Neutrophil (primary cell): ENCODE data around the gene FAT4.

ENCODE experiments used
- H3K27ac ChIP-seq: fragments of 200-600 bp; sonication (generic); 2 replicates; pipeline ENCODE4 v1.5.1; 2016; ENCODE audit warnings: mild to moderate bottlenecking, moderate library complexity
- H3K27me3 ChIP-seq: fragments of 200-600 bp; sonication (generic); 2 replicates; pipeline ENCODE4 v1.6.0; 2016; ENCODE audit warnings: mild to moderate bottlenecking
- H3K36me3 ChIP-seq: fragments of 200-600 bp; sonication (generic); 2 replicates; pipeline ENCODE4 v1.5.1; 2017
- H3K4me1 ChIP-seq, 2 experiments: fragments of 200-600 bp in 1 of 2; sonication (generic) in 1 of 2; 1 replicate in 1 of 2; 2 replicates in 1 of 2; pipeline versions ENCODE4 v1.5.1 to v1.6.1; 2013 to 2016; ENCODE audit warnings: low read depth in 1 of 2, low read length in 1 of 2, mild to moderate bottlenecking in 1 of 2, moderate library complexity in 1 of 2; ENCODE audit not compliant: control insufficient read depth in 1 of 2, insufficient read depth in 1 of 2
- H3K4me3 ChIP-seq, 2 experiments: fragments of 200-600 bp in 1 of 2; sonication (generic) in 1 of 2; 1 replicate in 1 of 2; 2 replicates in 1 of 2; pipeline ENCODE4 v1.5.1; 2013 to 2016; ENCODE audit warnings: low read depth in 1 of 2, low read length in 1 of 2, mild to moderate bottlenecking in 1 of 2, moderate library complexity in 1 of 2
- H3K9me3 ChIP-seq: fragments of 200-600 bp; sonication (generic); 2 replicates; pipeline ENCODE4 v1.5.1; 2016
- TF ChIP-seq, protein P1 (sequence below): fragments of 200-600 bp; sonication (generic); IDR thresholded peaks from 2 replicates; pipeline ENCODE4 v1.5.1; 2016; ENCODE audit warnings: antibody characterized with exemption

The FAT4 gene

DNA sequence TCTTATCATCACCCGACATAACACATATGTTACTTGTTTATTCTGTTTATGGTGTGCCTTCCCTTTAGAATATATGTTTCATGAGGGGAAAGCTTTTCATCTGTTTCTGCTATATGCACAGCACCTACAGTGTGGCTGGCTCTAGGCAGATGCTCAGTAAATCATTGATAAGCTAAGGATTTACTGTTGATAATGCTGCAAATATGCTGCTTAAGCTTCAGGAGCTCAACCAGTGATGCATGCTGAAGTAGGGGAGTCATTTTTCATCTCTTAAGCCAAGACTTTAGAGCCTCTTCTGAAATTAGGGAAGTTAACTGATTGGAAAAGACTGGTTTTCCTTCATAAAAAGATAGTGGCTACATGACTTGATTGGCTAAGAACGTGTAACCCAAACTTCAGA, 16.4 kb downstream of the FAT4 start:
- H3K27me3 ChIP-seq = no peaks in the 10 kb centered on the region
- no peaks in the 10 kb centered on the region for H3K9me3 ChIP-seq
- H3K4me1 ChIP-seq = no peaks in the 10 kb centered on the region
- H3K4me3 ChIP-seq = no peak overlapping the region
- TF ChIP-seq, protein P1, sequence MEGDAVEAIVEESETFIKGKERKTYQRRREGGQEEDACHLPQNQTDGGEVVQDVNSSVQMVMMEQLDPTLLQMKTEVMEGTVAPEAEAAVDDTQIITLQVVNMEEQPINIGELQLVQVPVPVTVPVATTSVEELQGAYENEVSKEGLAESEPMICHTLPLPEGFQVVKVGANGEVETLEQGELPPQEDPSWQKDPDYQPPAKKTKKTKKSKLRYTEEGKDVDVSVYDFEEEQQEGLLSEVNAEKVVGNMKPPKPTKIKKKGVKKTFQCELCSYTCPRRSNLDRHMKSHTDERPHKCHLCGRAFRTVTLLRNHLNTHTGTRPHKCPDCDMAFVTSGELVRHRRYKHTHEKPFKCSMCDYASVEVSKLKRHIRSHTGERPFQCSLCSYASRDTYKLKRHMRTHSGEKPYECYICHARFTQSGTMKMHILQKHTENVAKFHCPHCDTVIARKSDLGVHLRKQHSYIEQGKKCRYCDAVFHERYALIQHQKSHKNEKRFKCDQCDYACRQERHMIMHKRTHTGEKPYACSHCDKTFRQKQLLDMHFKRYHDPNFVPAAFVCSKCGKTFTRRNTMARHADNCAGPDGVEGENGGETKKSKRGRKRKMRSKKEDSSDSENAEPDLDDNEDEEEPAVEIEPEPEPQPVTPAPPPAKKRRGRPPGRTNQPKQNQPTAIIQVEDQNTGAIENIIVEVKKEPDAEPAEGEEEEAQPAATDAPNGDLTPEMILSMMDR = no peak
- H3K36me3 ChIP-seq = no peaks in the 10 kb centered on the region
- H3K27ac ChIP-seq = no peak overlapping the region

DNA sequence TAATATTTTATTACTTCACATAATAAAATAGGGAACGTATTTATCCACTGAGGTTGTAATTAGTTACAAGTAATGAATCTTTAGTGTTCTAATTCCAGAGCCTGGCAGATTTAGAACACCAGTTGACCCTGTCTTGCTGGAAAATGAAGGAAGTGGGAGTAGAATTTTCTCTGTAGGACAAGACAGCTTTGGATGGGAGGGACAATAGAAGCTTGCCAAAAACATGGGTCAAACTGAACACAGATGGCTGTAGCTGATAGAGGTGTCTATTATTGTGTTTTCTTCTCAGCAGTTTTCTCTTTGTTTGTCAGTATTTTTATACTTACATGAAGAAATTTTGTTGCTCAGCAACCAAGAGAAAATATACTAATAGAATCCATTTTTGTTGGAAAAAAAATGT, 20.2 kb downstream of the FAT4 start:
- no peaks in the 10 kb centered on the region for H3K27me3 ChIP-seq
- TF ChIP-seq, protein P1 = no peak
- H3K4me1 ChIP-seq = no peaks in the 10 kb centered on the region
- no peak overlapping the region for H3K27ac ChIP-seq
- H3K4me3 ChIP-seq = no peak overlapping the region
- H3K36me3 ChIP-seq = no peaks in the 10 kb centered on the region
- H3K9me3 ChIP-seq = no peaks in the 10 kb centered on the region

DNA sequence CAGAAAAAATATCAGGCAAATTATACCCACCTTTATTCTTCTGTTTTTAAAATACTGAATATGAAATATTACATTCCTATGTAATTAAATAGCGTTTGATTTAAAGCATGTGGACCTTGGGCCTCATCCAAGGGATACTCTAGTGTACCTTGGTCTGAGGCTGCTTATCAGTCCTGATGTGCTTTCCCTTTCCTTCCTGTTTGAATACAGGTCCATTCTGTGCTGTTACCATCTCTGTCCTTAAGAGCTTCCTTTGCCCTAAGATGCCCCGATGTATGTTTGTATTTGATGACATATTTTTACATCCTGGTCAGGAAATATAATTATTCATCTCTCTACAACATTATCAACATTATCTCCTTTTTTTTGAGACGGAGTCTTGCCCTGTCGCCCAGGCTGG, 24.1 kb downstream of the FAT4 start:
- Histone ChIP-seq H3K4me3 (no peak overlapping the region), H3K4me1 (no peaks in the 10 kb centered on the region), H3K36me3 (no peaks in the 10 kb centered on the region), H3K27me3 (no peaks in the 10 kb centered on the region), H3K9me3 (no peaks in the 10 kb centered on the region), H3K27ac (no peak overlapping the region)
- TF ChIP-seq, protein P1 = no peak

DNA sequence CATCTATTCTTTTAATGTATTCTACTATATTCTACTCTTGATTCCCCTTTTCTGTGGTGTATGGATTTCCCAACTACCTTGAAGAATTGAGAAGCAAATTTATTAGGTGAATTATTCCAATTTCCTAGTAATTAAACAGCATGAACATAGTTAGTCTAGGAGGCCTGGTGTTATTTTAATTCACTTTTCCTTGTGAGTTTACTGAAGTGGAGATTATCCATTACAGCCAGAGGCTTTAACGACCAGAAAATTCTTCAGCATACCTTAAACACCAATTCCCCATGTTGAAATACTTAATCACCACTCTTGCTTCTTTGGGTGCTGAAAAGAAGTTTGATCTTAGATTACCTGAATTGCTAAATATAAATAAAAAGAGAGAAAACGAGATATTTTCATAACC, 29.4 kb downstream of the FAT4 start:
- Histone ChIP-seq H3K4me1 (no peaks in the 10 kb centered on the region), H3K4me3 (no peak overlapping the region), H3K27me3 (no peaks in the 10 kb centered on the region), H3K27ac (no peak overlapping the region), H3K9me3 (no peaks in the 10 kb centered on the region), H3K36me3 (no peaks in the 10 kb centered on the region)
- TF ChIP-seq, protein P1 = no peak

DNA sequence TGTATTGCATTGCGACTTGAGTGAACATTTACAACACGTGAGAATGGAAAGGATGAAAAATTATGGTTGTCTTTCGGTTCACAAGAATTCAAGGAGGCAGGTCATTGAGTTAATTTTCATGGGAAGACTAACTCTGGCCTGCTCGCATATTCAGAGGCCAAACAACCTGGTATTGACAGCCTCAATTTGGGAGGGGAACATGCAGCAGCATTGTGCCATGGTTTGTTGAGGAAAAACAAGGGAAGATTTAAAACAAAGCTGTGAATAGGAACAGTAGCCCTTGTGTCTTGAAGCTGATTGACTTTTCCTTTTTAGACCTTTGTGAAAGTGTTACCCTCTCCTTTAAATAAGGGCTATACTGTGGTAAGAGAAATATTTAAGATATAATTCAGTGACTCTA, 31.9 kb downstream of the FAT4 start:
- Histone ChIP-seq H3K4me3 (no peak overlapping the region), H3K36me3 (no peaks in the 10 kb centered on the region), H3K27ac (no peak overlapping the region), H3K9me3 (no peaks in the 10 kb centered on the region), H3K4me1 (no peaks in the 10 kb centered on the region), H3K27me3 (no peaks in the 10 kb centered on the region)
- TF ChIP-seq, protein P1 = no peak
